Smooth muscle cell (in vitro differentiated cells): ENCODE measurements around the gene TOM1L1. TPM values are rescaled to one million over a fixed set of nuclear protein-coding genes. Genes with fewer than 3 reads are reported as not detected.

Experiments used
- DNase-seq: peaks from one replicate; lab custom pipeline; 2025; ENCODE audit not compliant: unreplicated experiment; lab: John Stamatoyannopoulos, UW
- H2AFZ ChIP-seq: fragments of 200-600 bp; sonication (generic); 2 replicates; pipeline ENCODE4 v1.6.0; 2016; ENCODE audit warnings: antibody characterized with exemption, low read depth, mild to moderate bottlenecking
- H3F3A ChIP-seq: fragments of 200-600 bp; sonication (generic); 2 replicates; pipeline ENCODE4 v1.6.0; 2017; ENCODE audit warnings: antibody characterized with exemption, low read depth
- H3K27ac ChIP-seq: fragments of 200-600 bp; sonication (generic); 2 replicates; pipeline ENCODE4 v1.5.1; 2016; ENCODE audit warnings: low read depth, mild to moderate bottlenecking
- H3K27me3 ChIP-seq: fragments of 200-600 bp; sonication (generic); 2 replicates; pipeline ENCODE4 v1.6.1; 2016; ENCODE audit warnings: low read depth, mild to moderate bottlenecking
- H3K36me3 ChIP-seq: fragments of 200-600 bp; sonication (generic); 2 replicates; pipeline ENCODE4 v1.5.1; 2016; ENCODE audit warnings: low read depth
- H3K4me1 ChIP-seq: fragments of 200-600 bp; sonication (generic); 2 replicates; pipeline ENCODE4 v1.5.1; 2016; ENCODE audit warnings: low read depth
- H3K4me2 ChIP-seq: fragments of 200-600 bp; sonication (generic); 2 replicates; pipeline ENCODE4 v1.6.0; 2016; ENCODE audit warnings: mild to moderate bottlenecking
- H3K4me3 ChIP-seq: fragments of 200-600 bp; sonication (generic); 2 replicates; pipeline ENCODE4 v1.5.1; 2016; ENCODE audit warnings: mild to moderate bottlenecking
- H3K79me2 ChIP-seq: fragments of 200-600 bp; sonication (generic); 2 replicates; pipeline ENCODE4 v1.6.0; 2016; ENCODE audit warnings: low read depth, mild to moderate bottlenecking
- H3K9ac ChIP-seq: fragments of 200-600 bp; sonication (generic); 2 replicates; pipeline ENCODE4 v1.6.0; 2016; ENCODE audit warnings: low read depth
- H3K9me3 ChIP-seq: fragments of 200-600 bp; sonication (generic); replicated peaks from 2 replicates; pipeline ENCODE4 v1.5.1; 2016; ENCODE audit warnings: low read depth
- H4K20me1 ChIP-seq: fragments of 200-600 bp; sonication (generic); 2 replicates; pipeline ENCODE4 v1.6.0; 2016; ENCODE audit warnings: low read depth
- WGBS: methylation state at CpG from one replicate; pipeline ENCODE4 v1.1.7; 2016; ENCODE audit warnings: low lambda C conversion rate; 5-methylcytosine and 5-hydroxymethylcytosine counted together
- polyA plus RNA-seq: library from polyadenylated mRNA; unstranded; fragments of >200 nt; fragmentation: Nextera tagmentation; extraction: Ambion mirVana; gene quantifications from 2 replicates; pipeline ENCODE4 v1.2.1, GENCODE V29; 2016
- total RNA-seq: library from RNA; depleted of rRNA; stranded (reverse); fragments of >200 nt; gene quantifications from 2 replicates; pipeline ENCODE4 v1.2.3, GENCODE V29; 2014
- TF ChIP-seq, protein P1 (sequence below): fragments of 200-600 bp; sonication (generic); IDR thresholded peaks from 2 replicates; pipeline ENCODE4 v1.5.1; 2017; ENCODE audit warnings: borderline replicate concordance, mild to moderate bottlenecking, antibody characterized with exemption; ENCODE audit not compliant: insufficient read depth, poor library complexity, severe bottlenecking

Gene TOM1L1
- total and polyA plus RNA-seq, 2 experiments from 2014 or later = 3.9 to 8.5 TPM

DNA sequence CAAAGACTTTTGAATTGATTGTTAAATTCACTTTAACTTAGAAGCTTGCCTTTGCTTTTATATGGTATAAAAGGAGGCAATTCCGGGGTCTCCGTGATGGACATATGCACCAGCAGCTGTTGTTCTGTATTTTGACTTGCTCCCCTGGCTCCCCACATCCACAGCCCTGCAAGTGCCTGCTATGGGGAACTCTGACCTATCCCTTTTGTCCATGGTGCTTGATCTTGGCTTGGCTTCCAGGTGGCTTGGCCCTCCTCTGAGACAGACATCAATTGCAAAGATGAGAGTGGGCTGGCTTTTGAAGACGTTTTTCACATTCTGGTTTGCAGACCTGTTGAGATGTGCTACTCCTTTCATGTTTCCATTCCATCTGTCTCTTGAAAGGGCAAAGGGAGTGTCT is 26.9 kb downstream of the TOM1L1 start:
- no peaks in the 10 kb centered on the region for H3K4me1 ChIP-seq
- H3K27ac ChIP-seq = no peak overlapping the region
- H3F3A ChIP-seq = no peaks in the 10 kb centered on the region
- H3K9ac ChIP-seq = no peak overlapping the region
- no peaks in the 10 kb centered on the region for H3K9me3 ChIP-seq
- no peaks in the 10 kb centered on the region for H3K79me2 ChIP-seq
- H3K27me3 ChIP-seq = no peaks in the 10 kb centered on the region
- no peak overlapping the region for H3K4me2 ChIP-seq
- TF ChIP-seq, protein P1, sequence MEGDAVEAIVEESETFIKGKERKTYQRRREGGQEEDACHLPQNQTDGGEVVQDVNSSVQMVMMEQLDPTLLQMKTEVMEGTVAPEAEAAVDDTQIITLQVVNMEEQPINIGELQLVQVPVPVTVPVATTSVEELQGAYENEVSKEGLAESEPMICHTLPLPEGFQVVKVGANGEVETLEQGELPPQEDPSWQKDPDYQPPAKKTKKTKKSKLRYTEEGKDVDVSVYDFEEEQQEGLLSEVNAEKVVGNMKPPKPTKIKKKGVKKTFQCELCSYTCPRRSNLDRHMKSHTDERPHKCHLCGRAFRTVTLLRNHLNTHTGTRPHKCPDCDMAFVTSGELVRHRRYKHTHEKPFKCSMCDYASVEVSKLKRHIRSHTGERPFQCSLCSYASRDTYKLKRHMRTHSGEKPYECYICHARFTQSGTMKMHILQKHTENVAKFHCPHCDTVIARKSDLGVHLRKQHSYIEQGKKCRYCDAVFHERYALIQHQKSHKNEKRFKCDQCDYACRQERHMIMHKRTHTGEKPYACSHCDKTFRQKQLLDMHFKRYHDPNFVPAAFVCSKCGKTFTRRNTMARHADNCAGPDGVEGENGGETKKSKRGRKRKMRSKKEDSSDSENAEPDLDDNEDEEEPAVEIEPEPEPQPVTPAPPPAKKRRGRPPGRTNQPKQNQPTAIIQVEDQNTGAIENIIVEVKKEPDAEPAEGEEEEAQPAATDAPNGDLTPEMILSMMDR = no peak
- no peak for DNase-seq
- no peak overlapping the region for H2AFZ ChIP-seq
- WGBS = 98% methylated on average over 3 of the region's 3 CpGs
- H4K20me1 ChIP-seq = no peaks in the 10 kb centered on the region
- no peak overlapping the region for H3K4me3 ChIP-seq
- H3K36me3 ChIP-seq = no peaks in the 10 kb centered on the region

DNA sequence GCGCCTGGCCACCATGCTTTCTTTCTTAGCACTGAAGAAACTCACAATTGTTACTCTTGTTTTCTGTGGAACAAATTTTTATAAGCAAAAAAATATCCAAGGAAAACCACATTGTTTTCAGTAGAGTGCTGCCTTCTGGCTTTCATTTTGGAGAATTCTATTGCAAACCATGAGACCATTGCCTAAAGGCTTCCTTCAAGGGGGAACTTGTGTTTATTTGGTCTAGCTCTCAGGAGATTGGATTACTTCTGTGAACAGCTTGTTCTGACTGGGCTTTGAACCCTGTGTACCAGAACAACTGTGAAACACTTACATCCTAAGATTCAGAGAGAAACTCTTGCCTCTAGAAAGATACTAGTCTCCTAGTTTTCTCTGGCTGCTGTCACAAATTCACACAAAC is 32.1 kb downstream of the TOM1L1 start:
- Histone ChIP-seq H3K27ac (no peak overlapping the region), H3K9ac (no peak overlapping the region)

DNA sequence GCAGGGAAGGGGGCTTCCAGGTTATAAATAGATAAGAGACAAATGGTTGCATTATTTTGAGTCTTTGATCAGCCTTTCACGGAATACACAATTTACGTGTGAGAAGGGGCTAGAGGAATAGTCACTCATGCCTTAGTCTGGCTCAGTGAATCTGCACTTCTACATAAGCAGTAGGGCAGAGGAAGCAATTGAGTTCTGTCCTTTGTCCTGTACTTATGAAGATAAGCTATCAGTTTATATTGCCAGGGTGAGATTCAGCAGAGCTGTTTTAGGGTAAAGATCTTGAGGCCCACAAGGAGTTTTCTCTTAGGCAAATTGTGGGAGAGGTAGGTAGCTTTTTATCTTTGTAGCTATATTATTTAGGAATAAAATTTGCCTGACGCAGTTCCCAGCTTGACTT is 33.3 kb downstream of the TOM1L1 start:
- H2AFZ ChIP-seq = no peak overlapping the region
- H3K4me1 ChIP-seq = no peaks in the 10 kb centered on the region
- WGBS = 71% methylated on average over 3 of the region's 3 CpGs
- TF ChIP-seq, protein P1 = no peak
- no peaks in the 10 kb centered on the region for H3K27me3 ChIP-seq
- H3K4me2 ChIP-seq = no peak overlapping the region
- no peaks in the 10 kb centered on the region for H3F3A ChIP-seq
- H3K9me3 ChIP-seq = no peaks in the 10 kb centered on the region
- no peak for DNase-seq
- H3K79me2 ChIP-seq = no peaks in the 10 kb centered on the region
- no peak overlapping the region for H3K9ac ChIP-seq
- no peak overlapping the region for H3K27ac ChIP-seq
- no peaks in the 10 kb centered on the region for H3K36me3 ChIP-seq
- H3K4me3 ChIP-seq = no peak overlapping the region
- H4K20me1 ChIP-seq = no peaks in the 10 kb centered on the region

More for the DNA sequence above, 32.1 kb downstream of the TOM1L1 start:
- Histone ChIP-seq H3K27me3 (no peaks in the 10 kb centered on the region), H2AFZ (no peak overlapping the region), H3K4me1 (no peaks in the 10 kb centered on the region), H3K9me3 (no peaks in the 10 kb centered on the region), H4K20me1 (no peaks in the 10 kb centered on the region), H3K36me3 (no peaks in the 10 kb centered on the region), H3F3A (no peaks in the 10 kb centered on the region), H3K79me2 (no peaks in the 10 kb centered on the region), H3K4me3 (no peak overlapping the region), H3K4me2 (no peak overlapping the region)
- TF ChIP-seq, protein P1 = no peak
- WGBS = 42% methylated on average over 1 of the region's 1 CpG
- DNase-seq = no peak

DNA sequence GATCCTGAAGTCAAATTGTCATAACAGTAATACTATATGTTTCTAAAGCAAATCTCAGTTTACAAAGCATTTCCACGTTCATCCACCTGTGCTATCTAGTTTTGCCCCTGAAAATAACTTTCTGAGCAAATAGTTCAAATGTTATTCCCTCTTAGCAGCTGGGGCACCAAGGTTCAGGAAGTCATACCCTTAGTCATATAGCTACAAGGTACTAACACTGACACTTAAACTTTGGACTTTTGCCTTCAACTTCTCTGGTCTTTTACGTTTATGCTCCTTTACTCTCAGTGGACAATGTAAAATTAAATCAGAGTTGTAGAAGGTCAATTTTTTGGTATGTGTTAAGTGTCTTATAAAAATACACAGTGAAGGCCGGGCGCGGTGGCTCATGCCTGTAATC is 34.8 kb downstream of the TOM1L1 start:
- H3K27me3 ChIP-seq = no peaks in the 10 kb centered on the region
- H4K20me1 ChIP-seq = no peaks in the 10 kb centered on the region
- no peaks in the 10 kb centered on the region for H3K36me3 ChIP-seq
- no peak overlapping the region for H3K4me3 ChIP-seq
- 97% methylated on average over 5 of the region's 5 CpGs for WGBS
- no peaks in the 10 kb centered on the region for H3K4me1 ChIP-seq
- H2AFZ ChIP-seq = no peak overlapping the region
- H3K79me2 ChIP-seq = no peaks in the 10 kb centered on the region
- no peaks in the 10 kb centered on the region for H3F3A ChIP-seq
- no peak overlapping the region for H3K9ac ChIP-seq
- no peak overlapping the region for H3K27ac ChIP-seq
- no peaks in the 10 kb centered on the region for H3K9me3 ChIP-seq
- no peak for DNase-seq
- no peak overlapping the region for H3K4me2 ChIP-seq
- TF ChIP-seq, protein P1 = no peak
